Measurements from ENCODE around the gene DENND10.

The DENND10 gene

DNA sequence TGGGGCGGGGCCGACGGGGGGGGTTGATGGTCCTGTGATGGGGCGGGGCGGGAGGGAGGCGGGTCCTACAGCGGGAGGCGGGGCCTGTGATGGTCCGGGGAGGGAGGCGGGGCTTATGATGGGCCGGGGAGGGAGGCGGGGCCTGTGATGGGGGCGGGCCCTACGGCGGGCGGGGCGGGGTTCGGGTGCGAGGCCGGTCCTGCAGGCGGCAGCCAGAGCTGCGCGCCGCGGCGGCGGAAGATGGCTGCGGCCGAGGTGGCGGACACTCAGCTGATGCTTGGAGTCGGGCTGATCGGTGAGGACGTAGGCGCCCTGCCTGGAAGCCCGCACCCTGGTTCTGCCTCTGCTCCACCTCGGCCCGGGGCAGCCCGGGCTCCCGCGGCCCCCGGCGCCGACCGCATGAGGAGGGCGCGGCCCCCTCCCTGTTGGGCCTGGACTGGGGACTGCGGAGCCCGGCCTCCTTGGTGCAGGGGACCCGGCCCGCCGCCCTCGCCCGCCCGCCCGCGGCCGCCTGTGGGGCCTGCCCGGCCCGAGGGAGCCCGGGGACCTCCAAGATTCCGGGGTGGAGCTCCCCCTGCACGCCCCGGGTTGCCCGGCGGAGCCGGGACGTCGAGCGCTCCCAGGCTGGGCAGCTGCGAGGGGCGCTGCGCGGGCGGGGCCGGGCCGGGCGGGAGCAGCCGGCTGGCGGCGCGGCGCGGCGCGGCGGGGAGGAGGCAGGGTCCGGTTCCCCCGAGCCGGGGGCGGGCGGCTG is at the start of gene DENND10:
Gene DENND10 (plus strand): TSS at position 211 of the 751 bp plus-strand sequence. CDS start 30 bp downstream, at position 241.
- DNase-seq (ENCODE audit: low read depth, low spot score), result no peak
- peak within 1 kb of the TSS; percentile 56 for H3K27ac ChIP-seq

GRCh38 chr10:119055472-119055871 is 48.4 kb upstream of the DENND10 start:
- DNase-seq (ENCODE audit: low read depth, low spot score), result no peak
- H3K27ac ChIP-seq, result no peak overlapping the region

DNA sequence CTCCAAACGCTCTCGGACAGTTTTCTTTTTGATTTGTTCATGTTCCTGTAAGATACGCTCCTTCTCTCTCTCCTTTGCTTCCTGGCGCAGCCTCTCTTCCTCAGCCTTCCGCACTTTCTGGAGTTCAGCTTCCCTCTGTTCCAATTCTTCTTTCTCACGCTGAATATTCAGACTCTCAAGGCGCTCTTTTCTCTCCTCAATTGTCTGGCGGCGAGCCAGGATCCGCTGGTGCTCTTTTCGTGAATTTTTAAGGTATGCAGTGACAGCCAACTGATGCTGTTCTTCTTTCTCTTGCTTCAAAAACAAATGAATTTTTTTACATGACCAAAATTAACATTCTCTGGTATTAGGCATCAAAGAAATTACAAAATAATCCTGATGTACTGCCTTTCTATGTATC is 45.9 kb upstream of the DENND10 start:
- H3K27ac ChIP-seq, result no peak overlapping the region

GRCh38 chr10:119059557-119059956 is 44.4 kb upstream of the DENND10 start:
- H3K27ac ChIP-seq, result no peak overlapping the region
- DNase-seq (ENCODE audit: low read depth, low spot score), result no peak

More for the DNA sequence above, 45.9 kb upstream of the DENND10 start:
- DNase-seq (ENCODE audit: low read depth, low spot score), result no peak

- no peak for DNase-seq (ENCODE audit: low read depth, low spot score)
- no peak overlapping the region for H3K27ac ChIP-seq
These were observed 43.8 kb upstream of the DENND10 start for GRCh38 chr10:119060107-119060506.

- no peak for DNase-seq (ENCODE audit: low read depth, low spot score)
- H3K27ac ChIP-seq, result no peak overlapping the region
These were observed 42.6 kb upstream of the DENND10 start for GRCh38 chr10:119061352-119061751.

DNA sequence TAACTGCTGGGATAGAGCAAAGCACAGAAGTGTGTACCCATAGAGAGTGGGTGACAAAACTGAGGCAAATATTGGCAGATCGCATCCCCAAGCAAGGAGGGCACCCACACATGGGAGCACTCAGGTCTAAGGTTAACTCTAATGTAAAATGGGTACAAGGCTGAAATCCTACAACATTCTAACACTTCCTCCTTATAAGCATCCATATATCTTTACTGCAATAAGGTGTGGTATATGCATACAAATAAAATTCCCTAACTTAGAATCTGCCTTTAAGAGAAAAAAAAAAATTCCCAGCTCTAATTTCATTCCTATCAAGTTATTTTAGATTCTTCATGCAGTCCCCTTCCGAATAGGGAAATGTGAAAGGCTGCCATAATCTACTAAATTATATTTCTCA is 42.0 kb upstream of the DENND10 start:
- DNase-seq (ENCODE audit: low read depth, low spot score), result no peak
- no peak overlapping the region for H3K27ac ChIP-seq

DNA sequence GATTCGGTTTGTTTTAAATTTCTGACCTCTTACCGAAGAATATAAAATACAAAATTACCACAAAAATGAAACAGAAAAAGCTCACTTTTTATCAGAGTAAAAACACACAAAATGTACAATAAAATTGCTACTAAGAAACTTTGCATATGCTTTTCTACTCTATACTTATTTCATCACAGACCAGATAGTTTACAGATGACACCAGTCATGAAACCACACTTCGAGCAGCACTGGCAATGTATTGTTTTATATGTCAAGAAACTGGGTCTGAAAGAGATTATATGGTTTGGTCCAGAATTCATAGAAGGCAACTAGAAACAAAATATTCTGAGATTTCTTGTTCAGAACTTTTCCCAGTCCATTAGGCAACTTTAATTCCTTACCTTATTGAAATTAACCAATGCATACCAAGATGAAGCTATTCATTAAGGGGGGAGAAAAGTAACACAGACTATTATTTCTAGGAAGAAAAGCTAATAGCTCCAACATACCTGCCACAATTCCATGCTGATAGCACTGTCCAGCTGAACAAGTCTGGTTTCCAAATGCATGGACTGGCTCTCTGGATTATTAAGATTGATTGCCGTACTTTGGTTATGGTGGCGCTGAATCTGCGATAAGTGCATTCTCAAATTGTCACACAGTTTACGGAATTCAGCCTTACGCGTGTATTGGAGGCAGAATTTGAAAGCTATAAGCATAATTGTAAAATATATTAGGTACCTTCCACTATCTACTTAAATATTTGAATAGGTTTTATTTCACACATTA is 33.3 kb upstream of the DENND10 start:
- no peak for DNase-seq (ENCODE audit: low read depth, low spot score)
- no peak overlapping the region for H3K27ac ChIP-seq

GRCh38 chr10:119073584-119073983 is 30.3 kb upstream of the DENND10 start:
- H3K27ac ChIP-seq, result peak overlapping the region; percentile 2
- no peak for DNase-seq (ENCODE audit: low read depth, low spot score)

- DNase-seq (ENCODE audit: low read depth, low spot score), result no peak
- peak overlapping the region; percentile 92 for H3K27ac ChIP-seq
These were observed 25.3 kb upstream of the DENND10 start for GRCh38 chr10:119078422-119079179.

- no peak for DNase-seq (ENCODE audit: low read depth, low spot score)
- peak overlapping the region; percentile 92 for H3K27ac ChIP-seq
These were observed 24.1 kb upstream of the DENND10 start for GRCh38 chr10:119079599-119080520.

GRCh38 chr10:119080521-119081259 is 23.2 kb upstream of the DENND10 start, which contains the start of gene EIF3A:
Gene EIF3A, minus strand, starts transcription at chr10:119080817. Its CDS starts 141 bp downstream, at chr10:119080676.
- peak within 1 kb of the TSS; percentile 92 for H3K27ac ChIP-seq
- peak; percentile 60 for DNase-seq (ENCODE audit: low read depth, low spot score)

DNA sequence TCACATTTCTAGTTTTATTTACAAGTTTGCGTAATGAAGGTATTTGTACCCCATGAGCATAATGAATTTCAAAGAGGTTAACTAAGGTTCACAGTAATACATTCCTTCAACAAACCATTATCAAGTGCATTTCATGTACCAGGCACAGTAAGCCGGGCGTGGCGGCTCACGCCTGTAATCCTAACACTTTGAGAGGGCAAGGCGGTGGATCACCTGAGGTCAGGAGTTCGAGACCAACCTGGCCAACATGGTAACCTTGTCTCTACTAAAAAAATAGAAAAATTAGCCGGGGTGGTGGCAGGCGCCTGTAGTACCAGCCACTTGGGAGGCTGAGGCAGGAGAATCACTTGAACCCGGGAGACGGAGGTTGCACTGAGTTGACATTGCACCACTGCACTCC is 19.0 kb upstream of the DENND10 start:
- H3K27ac ChIP-seq, result no peak overlapping the region
- DNase-seq (ENCODE audit: low read depth, low spot score), result no peak

DNA sequence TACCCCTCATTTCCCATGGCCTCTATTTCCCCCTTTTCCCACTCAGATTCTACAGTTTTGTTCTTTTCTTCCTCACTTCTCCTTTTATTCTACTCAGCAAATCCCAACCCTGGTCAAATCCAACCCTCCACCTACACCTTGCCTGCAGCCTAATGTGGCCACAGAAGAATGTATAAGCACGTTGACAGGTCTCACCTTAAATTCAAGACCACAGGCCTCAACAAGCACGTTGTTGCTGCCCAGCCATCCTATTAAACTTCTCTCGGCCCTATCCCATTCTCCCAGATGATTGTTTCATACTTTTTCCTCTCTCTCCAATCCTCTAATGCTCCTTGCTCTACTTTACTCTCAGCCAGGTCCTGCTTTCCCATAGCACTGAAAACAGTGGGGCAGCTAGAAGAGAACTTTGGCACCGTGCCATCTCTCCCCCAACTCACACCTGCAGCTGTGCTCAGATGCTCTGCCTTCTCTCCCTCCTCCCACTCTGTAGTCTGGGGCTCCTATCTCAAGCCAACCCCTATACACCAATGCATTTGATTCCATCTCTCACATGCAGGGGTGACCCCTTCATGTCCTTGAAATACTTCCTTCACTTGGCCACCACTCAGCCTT is 16.5 kb upstream of the DENND10 start:
- DNase-seq (ENCODE audit: low read depth, low spot score), result no peak
- H3K27ac ChIP-seq, result no peak overlapping the region

DNA sequence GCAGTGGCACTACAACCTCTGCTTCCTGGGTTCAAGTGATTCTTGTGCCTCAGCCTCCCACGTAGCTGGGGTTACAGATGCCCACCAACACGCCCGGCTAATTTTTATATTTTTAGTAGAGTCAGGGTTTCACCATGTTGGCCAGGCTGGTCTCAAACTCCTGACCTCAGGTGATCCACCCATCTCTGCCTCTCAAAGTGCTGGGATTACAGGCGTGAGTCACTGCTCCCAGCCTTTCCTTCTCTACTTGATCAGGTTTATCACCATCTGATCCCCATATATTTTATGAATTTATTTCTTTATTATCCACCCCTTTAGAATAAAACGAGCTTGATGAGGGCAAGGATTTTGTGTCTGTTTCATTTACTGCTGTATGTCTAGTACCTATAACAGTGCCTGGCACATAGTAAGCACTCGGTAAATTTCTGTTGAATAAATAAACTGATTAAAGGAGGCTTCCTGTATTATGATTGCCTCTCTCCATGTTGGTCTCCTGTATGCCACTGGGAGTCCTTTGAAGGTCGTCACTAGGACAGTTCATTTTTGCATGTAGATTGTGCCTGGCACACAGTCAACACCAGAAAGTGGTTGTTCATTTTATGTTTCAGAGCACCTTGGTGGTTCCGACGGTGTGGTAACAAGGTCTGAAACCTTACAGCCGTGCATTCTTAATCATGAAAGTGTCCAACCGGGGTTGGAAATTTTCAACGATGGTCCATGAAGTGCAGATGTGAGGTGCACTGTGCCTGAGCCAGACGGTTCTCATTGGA is 13.7 kb upstream of the DENND10 start:
- DNase-seq (ENCODE audit: low read depth, low spot score), result no peak
- peak overlapping the region; percentile 49 for H3K27ac ChIP-seq

DNA sequence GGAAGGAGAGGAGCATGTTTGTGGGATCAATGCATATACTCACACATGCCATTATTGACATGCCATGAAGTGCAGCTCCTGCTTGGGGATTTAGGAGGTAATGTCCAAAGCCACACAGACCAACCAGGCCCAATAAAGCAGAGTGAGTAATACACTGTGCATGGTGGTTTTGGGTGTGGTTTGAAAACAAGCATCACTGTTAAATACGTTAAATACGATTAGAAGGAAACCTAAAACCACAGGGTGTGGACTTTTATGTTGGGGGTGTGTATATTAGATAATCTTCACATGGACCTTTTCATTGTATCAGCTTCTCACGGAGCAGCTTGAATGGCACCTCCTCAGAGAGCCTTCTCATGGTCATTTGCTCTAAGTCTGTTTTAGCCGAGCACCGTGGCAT is 12.9 kb upstream of the DENND10 start:
- DNase-seq (ENCODE audit: low read depth, low spot score), result peak; percentile 93
- peak overlapping the region; percentile 49 for H3K27ac ChIP-seq

DNA sequence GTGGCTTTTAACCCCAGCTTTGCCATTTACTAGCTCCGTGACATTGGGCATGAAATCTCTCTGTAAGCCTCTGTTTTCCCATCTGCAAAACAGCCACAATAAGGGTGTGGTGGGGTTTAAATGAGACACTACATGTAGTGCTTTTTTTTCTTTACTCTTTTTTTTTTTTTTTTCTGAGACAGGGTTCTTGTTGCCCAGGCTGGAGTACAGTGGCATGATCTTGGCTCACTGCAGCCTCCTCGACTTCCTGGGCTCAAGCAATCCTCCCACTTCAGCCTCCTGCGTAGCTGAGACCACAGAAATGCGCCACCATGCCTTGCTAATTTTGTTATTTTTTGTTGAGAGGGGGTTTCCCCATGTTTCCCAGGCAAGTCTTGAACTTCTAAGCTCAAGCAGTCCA is 8.3 kb upstream of the DENND10 start:
- H3K27ac ChIP-seq, result no peak overlapping the region
- no peak for DNase-seq (ENCODE audit: low read depth, low spot score)
